ENCODE data around the gene PLSCR4. TPM values are rescaled to one million over a fixed set of nuclear protein-coding genes. Genes with fewer than 3 reads are reported as not detected.
"Not testable (repeated sequence)": the region's sequence is repeated elsewhere in the genome, so short reads cannot be mapped to it uniquely, and the experiment has no call there.

The PLSCR4 gene
- polyA plus RNA-seq, 3 donors: 14.6 to 18.4 (median 18.2) TPM

DNA sequence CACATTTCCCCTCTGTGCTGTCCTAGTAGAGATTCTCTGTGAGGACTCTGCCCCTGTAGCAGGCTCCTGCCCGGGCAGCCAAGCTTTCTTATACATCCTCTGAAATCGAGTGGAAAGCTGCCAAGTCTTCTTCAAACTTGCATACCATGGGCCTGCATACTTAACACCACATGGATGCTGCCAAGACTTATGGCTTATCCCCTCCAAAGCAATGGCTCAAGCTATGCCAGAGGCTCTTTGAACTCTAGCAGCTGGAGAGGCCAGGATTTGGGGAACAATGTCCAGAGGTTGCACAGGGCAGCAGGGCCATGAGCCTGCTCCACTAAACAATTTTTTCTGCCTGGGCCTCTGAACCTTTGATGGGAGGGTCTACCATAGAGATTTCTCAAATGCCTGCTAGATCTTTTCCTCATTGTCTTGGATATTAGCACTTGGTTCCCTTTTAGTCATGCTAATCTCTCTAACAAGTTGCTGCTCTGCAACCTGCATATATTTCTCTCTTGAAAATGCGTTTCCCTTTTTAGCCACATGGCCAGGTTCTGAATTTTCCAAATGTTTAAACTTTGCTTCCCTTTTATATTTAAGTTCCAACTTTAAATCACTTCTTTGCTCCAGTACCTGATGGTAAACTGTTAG lies 6.1 kb upstream of the PLSCR4 start:
- no peak for DNase-seq

GRCh38 chr3:146252445-146252844 lies 1.5 kb upstream of the PLSCR4 start:
- DNase-seq: not testable (repeated sequence)

- DNase-seq: no peak
Observed at GRCh38 chr3:146249921-146250320, 984 bp downstream of the PLSCR4 start.

DNA sequence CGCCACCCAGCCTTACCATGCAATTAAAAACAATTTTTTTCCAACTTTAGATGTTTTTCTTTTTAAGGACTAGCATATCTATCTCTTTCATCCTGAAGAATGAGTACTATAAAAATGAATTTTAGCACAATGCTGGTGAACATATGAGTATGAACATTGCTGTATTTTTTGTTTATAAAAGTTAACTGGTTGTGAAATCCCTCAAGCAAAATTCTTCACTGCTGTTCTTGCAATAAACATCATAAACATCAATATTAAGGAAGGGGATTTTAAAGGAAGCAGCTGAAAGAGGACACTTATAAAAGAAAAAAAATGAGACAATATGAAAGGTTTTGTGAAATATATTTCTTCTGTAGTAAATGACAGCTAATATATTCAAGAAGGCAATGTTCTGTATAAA lies 3.0 kb downstream of the PLSCR4 start:
- DNase-seq: no peak

- DNase-seq: no peak
Observed at GRCh38 chr3:146246526-146246925, 4.4 kb downstream of the PLSCR4 start.

- no peak for DNase-seq
Observed at GRCh38 chr3:146243559-146243958, 7.3 kb downstream of the PLSCR4 start.

- no peak for DNase-seq
Observed at GRCh38 chr3:146241523-146242240, 9.2 kb downstream of the PLSCR4 start.

- DNase-seq: no peak
Observed at GRCh38 chr3:146233487-146233886, 17.4 kb downstream of the PLSCR4 start.

DNA sequence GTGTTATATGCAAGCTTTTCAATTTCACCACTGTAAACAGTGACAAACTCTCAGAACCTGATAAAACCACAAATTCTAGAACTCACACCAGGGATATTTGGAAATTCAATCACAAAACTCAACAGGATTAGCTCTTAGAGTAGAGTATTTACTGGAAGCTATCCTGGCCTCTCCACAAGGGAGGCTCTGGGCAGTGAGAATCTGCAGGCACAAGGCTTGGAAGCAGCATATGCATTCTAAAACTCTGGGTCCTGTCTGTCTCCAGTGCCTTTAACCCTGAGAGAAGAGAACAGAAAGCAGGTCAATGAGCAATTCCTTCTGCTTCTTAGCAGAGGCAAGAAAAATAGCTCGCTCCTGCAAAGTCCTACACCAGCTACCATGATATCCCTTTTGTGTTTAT lies 23.4 kb downstream of the PLSCR4 start:
- DNase-seq: no peak

DNA sequence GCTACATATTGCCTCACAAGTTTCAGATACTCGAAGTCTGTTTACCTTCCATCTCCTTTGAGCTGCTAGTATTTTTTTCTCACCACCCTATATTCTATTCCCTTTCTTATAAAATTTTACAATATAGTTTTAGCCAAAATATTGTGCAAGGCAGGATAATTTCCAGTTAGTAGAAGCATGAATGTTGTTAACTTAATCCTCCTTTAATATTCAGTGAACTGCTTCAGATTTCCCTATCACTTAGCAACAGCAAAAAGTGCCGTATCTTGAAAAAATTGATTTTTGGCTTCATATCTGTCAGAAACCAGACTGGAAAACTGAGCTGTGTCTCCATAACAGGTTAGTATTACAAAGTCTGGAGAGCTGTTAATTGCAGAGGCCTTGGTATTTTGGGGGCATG lies 24.0 kb downstream of the PLSCR4 start:
- DNase-seq: no peak

- DNase-seq: not testable (repeated sequence)
Observed at GRCh38 chr3:146225458-146225857, 25.4 kb downstream of the PLSCR4 start.

DNA sequence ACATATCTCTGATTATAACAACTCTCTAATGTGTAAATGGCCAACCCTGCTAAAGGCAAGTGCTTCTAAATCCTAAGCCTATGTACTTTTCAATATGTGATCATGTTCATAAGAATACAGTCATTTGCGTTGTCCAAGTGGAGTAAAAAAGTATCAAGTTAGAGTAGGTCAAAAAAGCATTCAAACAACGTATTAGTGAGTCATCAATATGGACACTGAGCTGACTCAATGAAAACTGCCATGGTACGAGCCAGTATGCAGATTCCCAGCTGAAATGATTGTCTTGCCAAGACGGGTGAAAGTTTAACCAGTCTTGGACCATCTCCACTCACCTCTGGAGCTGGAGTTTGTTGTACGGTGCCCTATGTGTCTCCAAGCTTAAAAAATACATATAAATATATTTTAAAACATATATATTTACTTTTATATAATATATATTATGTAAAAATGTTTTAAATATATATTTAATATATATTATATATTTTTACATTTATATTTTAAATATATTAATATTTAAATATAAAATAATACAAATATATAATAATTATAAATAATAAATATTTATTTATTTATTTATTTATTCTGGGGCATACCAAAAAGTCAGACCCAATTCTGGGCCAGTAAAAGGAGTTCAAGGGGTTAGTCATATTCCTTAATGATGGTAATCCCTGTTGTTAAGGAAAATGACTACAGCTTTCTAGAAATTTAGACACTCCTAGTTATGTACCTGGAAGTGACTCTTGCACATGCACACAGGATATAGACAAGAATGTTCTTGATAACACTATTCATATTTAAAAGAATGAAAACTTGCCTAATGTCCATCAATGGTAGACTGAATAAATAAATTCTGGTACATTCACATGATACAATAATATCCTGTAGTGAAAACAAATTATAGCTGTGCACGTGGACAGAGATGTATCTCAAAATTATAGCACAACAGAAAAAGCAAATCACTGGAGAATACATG lies 27.2 kb downstream of the PLSCR4 start:
- DNase-seq: no peak

DNA sequence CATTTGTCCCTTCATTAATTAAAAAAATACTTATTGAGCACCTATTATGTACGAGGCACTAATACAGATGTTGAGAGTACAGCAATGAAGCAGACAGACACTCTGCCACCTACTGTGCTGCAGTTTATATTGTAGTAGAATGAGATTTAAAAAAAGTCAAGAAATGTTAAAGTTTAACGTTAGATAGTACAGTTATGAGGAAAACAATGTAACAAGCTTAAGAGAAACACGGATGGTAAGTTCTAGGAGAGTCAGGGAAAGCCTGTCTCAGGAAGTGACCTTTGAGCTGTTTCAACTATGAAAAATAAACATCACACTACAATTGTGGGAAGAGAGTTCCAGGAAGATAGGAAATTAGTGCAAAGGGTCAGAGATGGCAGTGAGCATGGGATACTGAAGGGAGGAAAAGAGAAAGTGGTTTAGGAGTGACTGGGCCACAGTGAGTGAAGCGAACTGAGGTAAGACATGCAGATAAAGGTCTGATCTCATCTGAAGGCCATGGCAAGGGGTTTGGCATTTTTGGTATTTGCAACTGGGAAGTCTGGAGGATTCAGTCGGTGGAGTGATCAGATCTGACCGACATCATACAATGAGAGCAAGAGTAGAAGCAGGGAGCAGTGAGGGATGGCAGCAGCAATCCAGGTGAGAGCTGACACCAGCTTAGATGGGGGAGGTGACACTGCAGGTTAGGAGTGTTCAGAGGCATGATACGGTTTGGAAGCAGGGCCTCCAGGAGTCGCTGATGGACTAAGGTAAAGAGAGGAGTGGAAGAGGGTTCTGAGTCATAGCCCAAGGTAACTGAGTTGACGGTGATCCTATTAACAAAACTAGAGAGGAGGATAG lies 28.5 kb downstream of the PLSCR4 start:
- DNase-seq: no peak

DNA sequence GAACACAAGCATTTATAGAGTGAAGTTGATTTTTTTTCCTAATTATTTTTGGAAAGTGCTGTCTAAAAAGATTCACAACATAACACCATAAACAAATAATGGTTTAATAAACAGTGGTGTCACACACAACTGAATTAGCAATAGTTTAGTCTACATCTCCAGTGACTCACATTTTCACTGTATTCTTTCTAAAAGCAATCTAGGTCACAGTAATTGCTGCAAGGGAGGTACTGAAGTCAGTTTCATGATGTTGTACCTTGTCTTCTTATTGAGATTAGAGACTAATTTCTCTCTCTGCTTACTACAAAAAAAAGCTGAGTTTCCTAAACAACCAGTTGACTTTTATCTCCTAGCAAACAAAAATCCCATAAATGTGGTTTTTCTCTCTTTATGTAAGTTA lies 29.6 kb downstream of the PLSCR4 start:
- no peak for DNase-seq

GRCh38 chr3:146218880-146219866 lies 31.7 kb downstream of the PLSCR4 start:
- DNase-seq: peak; percentile 14

- no peak for DNase-seq
Observed at GRCh38 chr3:146217324-146217723, 33.6 kb downstream of the PLSCR4 start.

DNA sequence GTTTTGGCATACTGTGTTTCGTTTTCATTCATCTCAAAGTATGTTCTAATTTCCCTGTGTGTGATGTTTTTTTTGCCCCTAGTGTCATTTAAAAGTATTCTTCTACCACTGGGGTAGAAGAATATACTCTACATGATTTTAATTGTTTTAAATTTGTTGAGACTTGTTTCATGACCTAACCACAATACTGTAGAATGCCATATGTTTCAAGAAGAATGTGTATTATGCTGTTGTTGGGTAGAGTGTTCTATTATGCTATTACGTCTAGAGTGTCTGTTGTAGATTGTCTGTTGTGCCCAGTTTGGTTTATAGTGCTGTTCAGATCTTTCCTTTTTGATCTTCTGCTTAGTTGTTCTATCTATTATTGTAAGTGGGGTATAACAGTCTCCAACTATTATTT lies 36.4 kb downstream of the PLSCR4 start:
- DNase-seq: no peak

DNA sequence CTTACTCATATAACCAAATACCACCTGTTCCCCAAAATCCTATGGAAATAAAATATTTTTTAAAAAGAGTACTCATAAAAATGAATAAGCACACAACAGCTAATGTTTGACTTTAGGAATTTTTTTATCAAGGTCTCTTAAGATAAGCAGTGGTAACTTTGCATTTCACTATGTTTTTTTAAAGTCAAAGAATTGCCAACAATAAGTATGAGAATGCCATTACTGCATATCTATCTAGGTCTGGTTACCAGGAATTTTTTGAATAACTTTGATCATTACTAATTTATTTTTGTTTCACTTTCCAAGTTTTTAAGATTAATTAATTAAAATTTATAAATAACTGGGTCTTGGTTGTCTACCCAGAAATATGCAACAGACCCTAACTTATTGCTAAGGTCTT lies 41.5 kb downstream of the PLSCR4 start:
- DNase-seq: no peak

DNA sequence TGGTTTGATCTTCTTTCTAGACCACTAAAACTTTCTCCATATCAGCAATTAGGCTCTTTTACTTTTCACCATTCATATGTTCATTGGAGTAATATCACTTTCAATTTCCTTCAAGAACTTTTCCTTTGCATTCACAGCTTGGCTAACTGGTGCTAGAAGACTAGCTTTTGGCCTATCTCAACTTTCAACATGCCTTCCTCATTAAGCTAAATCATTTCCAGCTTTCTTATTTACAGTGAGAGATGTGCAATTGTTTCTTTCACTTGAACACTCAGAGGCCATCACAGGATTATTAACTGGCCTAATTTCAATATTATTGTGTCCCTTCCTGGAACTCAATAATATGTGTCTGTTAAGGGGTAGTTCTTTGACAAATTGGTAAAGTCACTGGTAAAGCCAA lies 47.1 kb downstream of the PLSCR4 start:
- no peak for DNase-seq

- no peak for DNase-seq
Observed at GRCh38 chr3:146200461-146201220, 50.3 kb downstream of the PLSCR4 start.

Data from renal pelvis (tissue), 4 donors.